ENCODE results near the gene NLRC3. TPM values are rescaled to one million over a fixed set of nuclear protein-coding genes. Genes with fewer than 3 reads are reported as not detected.

The NLRC3 gene
- total RNA-seq, 1 experiment from 2014 or later: 0.26 TPM

DNA sequence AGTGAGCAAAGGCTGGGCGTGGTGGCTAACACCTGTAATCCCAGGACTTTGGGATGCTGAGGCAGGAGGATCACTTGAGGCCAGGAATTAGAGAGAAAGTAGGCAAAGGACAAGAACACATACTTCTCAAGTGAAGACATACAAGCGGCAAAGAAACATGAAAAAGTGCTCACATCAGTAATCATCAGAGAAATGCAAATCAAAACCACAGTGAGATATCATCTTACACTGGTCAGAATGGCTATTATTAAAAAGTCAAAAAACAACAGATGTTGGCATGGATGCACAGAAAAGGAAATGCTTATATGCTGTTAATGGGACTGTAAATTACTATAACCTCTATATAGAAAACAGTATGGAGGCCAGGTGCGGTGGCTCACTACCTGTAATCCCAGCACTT lies 46.4 kb upstream of the NLRC3 start:
- POLR2A ChIA-PET: no interaction called here
- ATAC-seq (no peak), DNase-seq (ENCODE audit: low spot score) (no peak)
- H3K9me3 Mint-ChIP-seq: no peaks in the 10 kb centered on the region
- H3K27ac Mint-ChIP-seq: no peak overlapping the region; the same call in 1 of the 2 replicates
- no peak overlapping the region for H3K4me3 Mint-ChIP-seq
- no peaks in the 10 kb centered on the region for H3K36me3 Mint-ChIP-seq
- peaks cover 13% of the 10 kb centered on the region for H3K4me1 Mint-ChIP-seq
- H3K27me3 Mint-ChIP-seq (ENCODE audit: low read depth): no peaks in the 10 kb centered on the region
- CTCF ChIA-PET: no interaction called here
- TF ChIP-seq CREM (CRISPR knock-in tag; IDR thresholded peaks at IDR 0.05) (no peak), ZNF121 (CRISPR knock-in tag; IDR thresholded peaks at IDR 0.05) (no peak), ZNF671 (CRISPR knock-in tag; IDR thresholded peaks at IDR 0.05) (no peak), ZNF232 (CRISPR knock-in tag; IDR thresholded peaks at IDR 0.05) (no peak), MXD4 (CRISPR knock-in tag; IDR thresholded peaks at IDR 0.05; ENCODE audit: borderline replicate concordance) (no peak), EMX1 (CRISPR knock-in tag; IDR thresholded peaks at IDR 0.05) (no peak), ETV6 (CRISPR knock-in tag; IDR thresholded peaks at IDR 0.05) (no peak), RORB (CRISPR knock-in tag; IDR thresholded peaks at IDR 0.05) (no peak), OVOL2 (CRISPR knock-in tag; IDR thresholded peaks at IDR 0.05; ENCODE audit: borderline replicate concordance) (no peak), FOXP1 (CRISPR knock-in tag; IDR thresholded peaks at IDR 0.05; ENCODE audit: borderline replicate concordance) (no peak)
- TF ChIP-seq, protein P1, sequence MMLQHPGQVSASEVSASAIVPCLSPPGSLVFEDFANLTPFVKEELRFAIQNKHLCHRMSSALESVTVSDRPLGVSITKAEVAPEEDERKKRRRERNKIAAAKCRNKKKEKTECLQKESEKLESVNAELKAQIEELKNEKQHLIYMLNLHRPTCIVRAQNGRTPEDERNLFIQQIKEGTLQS (CRISPR knock-in tag; conservative IDR thresholded peaks at IDR 0.05): no peak
- TF ChIP-seq, protein P2, sequence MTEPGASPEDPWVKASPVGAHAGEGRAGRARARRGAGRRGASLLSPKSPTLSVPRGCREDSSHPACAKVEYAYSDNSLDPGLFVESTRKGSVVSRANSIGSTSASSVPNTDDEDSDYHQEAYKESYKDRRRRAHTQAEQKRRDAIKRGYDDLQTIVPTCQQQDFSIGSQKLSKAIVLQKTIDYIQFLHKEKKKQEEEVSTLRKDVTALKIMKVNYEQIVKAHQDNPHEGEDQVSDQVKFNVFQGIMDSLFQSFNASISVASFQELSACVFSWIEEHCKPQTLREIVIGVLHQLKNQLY (CRISPR knock-in tag; IDR thresholded peaks at IDR 0.05): no peak

DNA sequence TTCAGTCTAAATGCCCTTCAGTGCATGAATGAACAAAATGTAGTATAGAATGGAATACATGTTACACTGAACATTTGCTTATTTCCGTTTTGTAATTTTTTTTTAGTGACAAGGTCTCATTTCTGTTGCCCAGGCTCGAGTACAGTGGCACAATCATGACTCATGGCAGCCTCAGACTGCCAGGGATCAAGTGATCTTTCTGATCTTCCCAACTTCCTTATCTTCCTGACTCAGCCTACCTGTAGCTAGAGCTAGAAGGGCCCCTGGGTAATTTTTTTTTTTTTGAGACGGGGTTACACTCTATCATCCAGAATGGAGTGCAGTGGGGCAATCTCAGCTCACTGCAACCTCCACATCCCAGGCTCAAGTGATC lies 41.6 kb upstream of the NLRC3 start:
- CTCF ChIA-PET: interaction anchor here (1.1 kb wide), 1 partner anchor 35 kb away, joined by 4 read pairs; the partner anchor contains the start of gene DNASE1

DNA sequence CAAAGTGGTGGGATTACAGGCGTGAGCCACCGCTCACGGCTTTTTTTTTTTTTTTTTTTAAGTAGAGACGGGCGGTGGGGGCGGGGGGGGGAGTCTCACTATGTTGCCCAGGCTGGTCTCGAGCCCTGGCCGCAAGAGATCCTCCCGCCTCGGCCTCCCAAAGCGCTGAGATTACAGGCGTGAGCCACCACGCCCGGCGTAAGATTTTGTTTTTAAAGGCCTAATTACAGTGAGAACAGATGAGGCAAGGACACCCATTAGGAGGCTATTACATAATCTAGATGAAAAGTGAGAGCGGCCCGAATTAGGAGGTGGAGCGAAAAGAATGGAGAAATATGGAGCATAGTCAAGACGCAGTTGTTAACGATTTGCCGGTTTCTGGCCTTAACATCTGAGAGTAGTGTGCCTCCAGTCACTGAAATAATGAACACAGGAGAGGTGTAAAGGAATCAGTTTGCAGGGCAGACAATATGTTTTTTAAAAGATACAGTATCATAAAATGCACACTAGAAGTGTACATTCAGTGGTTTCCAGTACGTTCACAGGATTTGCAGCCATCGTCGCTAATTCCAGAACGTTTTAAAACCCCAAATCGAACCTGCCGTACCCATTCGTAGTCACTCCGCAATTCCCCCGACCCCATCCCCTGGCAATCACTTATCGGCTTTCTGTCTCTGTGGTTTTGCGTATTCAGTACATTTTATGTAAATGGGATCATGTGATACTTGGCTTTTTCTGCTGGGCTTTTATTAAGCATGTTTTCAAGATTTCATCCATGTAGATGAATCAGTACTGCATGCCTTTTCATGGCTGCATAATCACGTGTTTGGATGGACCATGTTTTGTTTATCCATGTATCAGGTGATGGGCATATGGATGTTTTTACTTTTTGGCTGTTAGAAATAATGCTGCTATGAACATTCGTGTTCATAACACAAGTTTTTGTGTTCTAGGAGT lies 35.6 kb upstream of the NLRC3 start:
- Mint-ChIP-seq H3K36me3 (peaks cover 7% of the 10 kb centered on the region), H3K27ac (peak overlapping the region; percentile 66; the same call in 1 of the 2 replicates), H3K4me1 (peaks cover 23% of the 10 kb centered on the region), H3K4me3 (peak overlapping the region; percentile 99), H3K27me3 (ENCODE audit: low read depth) (no peaks in the 10 kb centered on the region), H3K9me3 (no peaks in the 10 kb centered on the region)
- CTCF ChIA-PET: interaction anchor here (0.6 to 0.7 kb wide), 2 partner anchors 47 to 89 kb away, joined by 3 read pairs; no protein-coding TSS in a partner anchor
- DNase-seq (ENCODE audit: low spot score): peak; percentile 4
- POLR2A ChIA-PET: no interaction called here
- no peak for ATAC-seq
- TF ChIP-seq, protein P3, sequence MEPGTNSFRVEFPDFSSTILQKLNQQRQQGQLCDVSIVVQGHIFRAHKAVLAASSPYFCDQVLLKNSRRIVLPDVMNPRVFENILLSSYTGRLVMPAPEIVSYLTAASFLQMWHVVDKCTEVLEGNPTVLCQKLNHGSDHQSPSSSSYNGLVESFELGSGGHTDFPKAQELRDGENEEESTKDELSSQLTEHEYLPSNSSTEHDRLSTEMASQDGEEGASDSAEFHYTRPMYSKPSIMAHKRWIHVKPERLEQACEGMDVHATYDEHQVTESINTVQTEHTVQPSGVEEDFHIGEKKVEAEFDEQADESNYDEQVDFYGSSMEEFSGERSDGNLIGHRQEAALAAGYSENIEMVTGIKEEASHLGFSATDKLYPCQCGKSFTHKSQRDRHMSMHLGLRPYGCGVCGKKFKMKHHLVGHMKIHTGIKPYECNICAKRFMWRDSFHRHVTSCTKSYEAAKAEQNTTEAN (CRISPR knock-in tag; IDR thresholded peaks at IDR 0.05): no peak
- TF ChIP-seq MYBL2 (CRISPR knock-in tag; IDR thresholded peaks at IDR 0.05): no peak
- no peak for TF ChIP-seq NFATC4 (CRISPR knock-in tag; IDR thresholded peaks at IDR 0.05)
- no peak for TF ChIP-seq CBFB (CRISPR knock-in tag; IDR thresholded peaks at IDR 0.05; ENCODE audit: low read depth)
- TF ChIP-seq, protein P4, sequence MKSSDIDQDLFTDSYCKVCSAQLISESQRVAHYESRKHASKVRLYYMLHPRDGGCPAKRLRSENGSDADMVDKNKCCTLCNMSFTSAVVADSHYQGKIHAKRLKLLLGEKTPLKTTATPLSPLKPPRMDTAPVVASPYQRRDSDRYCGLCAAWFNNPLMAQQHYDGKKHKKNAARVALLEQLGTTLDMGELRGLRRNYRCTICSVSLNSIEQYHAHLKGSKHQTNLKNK (CRISPR knock-in tag; IDR thresholded peaks at IDR 0.05): no peak
- TF ChIP-seq, protein P5, sequence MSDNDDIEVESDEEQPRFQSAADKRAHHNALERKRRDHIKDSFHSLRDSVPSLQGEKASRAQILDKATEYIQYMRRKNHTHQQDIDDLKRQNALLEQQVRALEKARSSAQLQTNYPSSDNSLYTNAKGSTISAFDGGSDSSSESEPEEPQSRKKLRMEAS (CRISPR knock-in tag; IDR thresholded peaks at IDR 0.05): no peak
- TF ChIP-seq, protein P6, sequence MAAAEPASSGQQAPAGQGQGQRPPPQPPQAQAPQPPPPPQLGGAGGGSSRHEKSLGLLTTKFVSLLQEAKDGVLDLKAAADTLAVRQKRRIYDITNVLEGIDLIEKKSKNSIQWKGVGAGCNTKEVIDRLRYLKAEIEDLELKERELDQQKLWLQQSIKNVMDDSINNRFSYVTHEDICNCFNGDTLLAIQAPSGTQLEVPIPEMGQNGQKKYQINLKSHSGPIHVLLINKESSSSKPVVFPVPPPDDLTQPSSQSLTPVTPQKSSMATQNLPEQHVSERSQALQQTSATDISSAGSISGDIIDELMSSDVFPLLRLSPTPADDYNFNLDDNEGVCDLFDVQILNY (CRISPR knock-in tag; IDR thresholded peaks at IDR 0.05): no peak
- TF ChIP-seq, protein P7, sequence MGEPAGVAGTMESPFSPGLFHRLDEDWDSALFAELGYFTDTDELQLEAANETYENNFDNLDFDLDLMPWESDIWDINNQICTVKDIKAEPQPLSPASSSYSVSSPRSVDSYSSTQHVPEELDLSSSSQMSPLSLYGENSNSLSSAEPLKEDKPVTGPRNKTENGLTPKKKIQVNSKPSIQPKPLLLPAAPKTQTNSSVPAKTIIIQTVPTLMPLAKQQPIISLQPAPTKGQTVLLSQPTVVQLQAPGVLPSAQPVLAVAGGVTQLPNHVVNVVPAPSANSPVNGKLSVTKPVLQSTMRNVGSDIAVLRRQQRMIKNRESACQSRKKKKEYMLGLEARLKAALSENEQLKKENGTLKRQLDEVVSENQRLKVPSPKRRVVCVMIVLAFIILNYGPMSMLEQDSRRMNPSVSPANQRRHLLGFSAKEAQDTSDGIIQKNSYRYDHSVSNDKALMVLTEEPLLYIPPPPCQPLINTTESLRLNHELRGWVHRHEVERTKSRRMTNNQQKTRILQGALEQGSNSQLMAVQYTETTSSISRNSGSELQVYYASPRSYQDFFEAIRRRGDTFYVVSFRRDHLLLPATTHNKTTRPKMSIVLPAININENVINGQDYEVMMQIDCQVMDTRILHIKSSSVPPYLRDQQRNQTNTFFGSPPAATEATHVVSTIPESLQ (CRISPR knock-in tag; IDR thresholded peaks at IDR 0.05): no peak

More for the DNA sequence above, 41.6 kb upstream of the NLRC3 start:
- TF ChIP-seq NR2C2 (CRISPR knock-in tag; IDR thresholded peaks at IDR 0.05) (no peak), ZNF121 (CRISPR knock-in tag; IDR thresholded peaks at IDR 0.05) (no peak), FOXK1 (CRISPR knock-in tag; IDR thresholded peaks at IDR 0.05) (no peak), ZNF671 (CRISPR knock-in tag; IDR thresholded peaks at IDR 0.05) (no peak), SP1 (CRISPR knock-in tag; conservative IDR thresholded peaks at IDR 0.05) (no peak)
- TF ChIP-seq, protein P6 (CRISPR knock-in tag; IDR thresholded peaks at IDR 0.05): no peak
- TF ChIP-seq, protein P8, sequence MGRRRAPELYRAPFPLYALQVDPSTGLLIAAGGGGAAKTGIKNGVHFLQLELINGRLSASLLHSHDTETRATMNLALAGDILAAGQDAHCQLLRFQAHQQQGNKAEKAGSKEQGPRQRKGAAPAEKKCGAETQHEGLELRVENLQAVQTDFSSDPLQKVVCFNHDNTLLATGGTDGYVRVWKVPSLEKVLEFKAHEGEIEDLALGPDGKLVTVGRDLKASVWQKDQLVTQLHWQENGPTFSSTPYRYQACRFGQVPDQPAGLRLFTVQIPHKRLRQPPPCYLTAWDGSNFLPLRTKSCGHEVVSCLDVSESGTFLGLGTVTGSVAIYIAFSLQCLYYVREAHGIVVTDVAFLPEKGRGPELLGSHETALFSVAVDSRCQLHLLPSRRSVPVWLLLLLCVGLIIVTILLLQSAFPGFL (CRISPR knock-in tag; IDR thresholded peaks at IDR 0.05; ENCODE audit: borderline replicate concordance): no peak
- Mint-ChIP-seq H3K36me3 (peaks cover 7% of the 10 kb centered on the region), H3K9me3 (no peaks in the 10 kb centered on the region), H3K4me1 (peaks cover 3% of the 10 kb centered on the region; the same call in 1 of the 2 replicates), H3K27ac (0 out of 2 replicates have a peak overlapping the region, but pooled peaks have one; percentile 20), H3K4me3 (no peak overlapping the region), H3K27me3 (ENCODE audit: low read depth) (no peaks in the 10 kb centered on the region)
- DNase-seq (ENCODE audit: low spot score): no peak
- POLR2A ChIA-PET: no interaction called here
- no peak for ATAC-seq
